ENCODE measurements around the gene PRSS50.

PRSS50 gene

GRCh38 chr3:46725621-46726314, 8.1 kb upstream of the PRSS50 start:
- DNase-seq (ENCODE audit: low read depth): no peak
- H3K4me3 ChIP-seq (ENCODE audit: low read depth, low read length): no peak overlapping the region
- TF ChIP-seq CTCF (IDR thresholded peaks at IDR 0.05; ENCODE audit: control insufficient read depth, extremely low read depth, insufficient read depth): no peak

DNA sequence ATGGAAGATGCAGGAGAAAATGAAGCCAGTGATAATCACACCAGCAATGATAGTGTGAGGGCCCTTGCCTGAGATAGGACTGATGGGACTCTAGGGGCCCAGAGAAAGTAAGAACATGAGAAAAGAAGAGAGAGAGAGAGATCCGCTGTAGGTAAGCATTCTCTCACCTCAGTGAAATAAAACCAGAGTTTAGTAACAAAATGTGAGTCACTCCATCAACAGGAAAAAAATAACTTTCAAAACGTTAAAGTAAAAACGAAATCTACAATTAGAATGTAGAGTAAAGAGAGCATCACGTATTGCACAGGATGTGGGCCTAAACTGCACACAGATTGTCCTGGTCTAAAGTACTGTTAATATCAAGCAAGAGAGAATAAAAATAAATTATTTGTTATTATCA, 6.8 kb upstream of the PRSS50 start:
- no peak for DNase-seq (ENCODE audit: low read depth)
- no peak for TF ChIP-seq CTCF (IDR thresholded peaks at IDR 0.05; ENCODE audit: control insufficient read depth, extremely low read depth, insufficient read depth)
- no peak overlapping the region for H3K4me3 ChIP-seq (ENCODE audit: low read depth, low read length)

DNA sequence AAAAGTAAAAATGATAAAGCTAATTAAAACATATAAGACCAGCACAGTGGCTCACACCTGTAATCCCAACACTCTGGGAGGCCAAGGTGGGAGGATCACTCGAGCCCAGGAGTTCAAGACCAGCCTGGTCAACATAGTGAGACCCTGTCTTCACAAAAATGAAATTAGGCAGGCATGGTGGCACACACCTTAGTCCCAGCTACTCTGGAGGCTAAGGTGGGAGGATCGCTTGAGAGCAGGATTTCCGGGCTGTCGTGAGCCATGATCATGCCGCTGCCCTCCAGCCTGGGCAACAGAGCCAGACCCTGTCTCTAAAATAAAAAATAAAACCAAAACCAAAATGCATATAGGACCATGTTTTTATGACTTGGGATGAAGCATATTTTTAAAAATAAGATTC, 4.8 kb upstream of the PRSS50 start:
- TF ChIP-seq CTCF (IDR thresholded peaks at IDR 0.05; ENCODE audit: control insufficient read depth, extremely low read depth, insufficient read depth): no peak
- no peak for DNase-seq (ENCODE audit: low read depth)
- no peak overlapping the region for H3K4me3 ChIP-seq (ENCODE audit: low read depth, low read length)

DNA sequence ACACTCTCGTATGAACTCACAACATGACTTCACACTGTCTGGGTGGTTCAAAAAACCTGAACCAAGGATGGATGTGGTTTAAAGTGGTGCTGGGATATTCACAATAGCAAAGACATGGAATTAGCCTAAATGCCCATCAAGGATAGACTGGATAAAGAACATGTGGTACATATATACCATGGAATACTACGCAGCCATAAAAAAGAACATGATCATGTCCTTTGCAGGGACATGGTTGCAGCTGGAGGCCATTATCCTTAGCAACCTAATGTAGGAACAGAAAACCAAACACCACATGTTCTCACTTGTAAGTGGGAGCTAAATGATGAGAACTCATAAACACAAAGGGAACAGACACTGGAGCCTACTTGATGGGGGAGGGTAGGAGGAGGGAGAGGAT, 3.3 kb upstream of the PRSS50 start:
- no peak overlapping the region for H3K4me3 ChIP-seq (ENCODE audit: low read depth, low read length)
- no peak for DNase-seq (ENCODE audit: low read depth)
- TF ChIP-seq CTCF (IDR thresholded peaks at IDR 0.05; ENCODE audit: control insufficient read depth, extremely low read depth, insufficient read depth): no peak

DNA sequence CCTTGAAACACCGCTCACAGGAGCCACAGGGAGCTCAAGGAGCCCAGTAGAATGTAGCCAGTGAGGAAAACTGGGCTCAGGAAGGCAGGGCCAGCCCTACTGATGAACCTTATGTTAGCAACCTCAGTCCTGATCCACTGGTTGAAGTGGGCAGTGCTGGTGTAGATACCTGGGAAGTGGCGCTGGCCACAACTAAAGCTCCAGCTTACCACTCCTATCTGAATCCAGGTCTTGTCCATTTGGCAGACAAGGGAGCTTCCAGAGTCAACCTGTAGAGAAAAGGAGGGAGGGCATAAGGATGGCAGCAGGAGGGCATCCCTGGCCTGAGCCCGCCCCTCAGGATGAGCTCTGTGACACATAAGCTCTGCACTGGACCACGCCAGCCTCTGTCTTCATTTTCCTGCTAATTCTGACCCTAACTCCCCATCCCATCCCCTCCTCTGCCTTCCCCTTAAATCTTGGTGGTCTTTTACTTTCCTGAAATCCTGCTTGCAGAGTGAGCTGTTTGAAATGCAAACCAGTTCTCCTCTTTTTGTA, 2.1 kb upstream of the PRSS50 start:
- no peak overlapping the region for H3K4me3 ChIP-seq (ENCODE audit: low read depth, low read length)
- no peak for TF ChIP-seq CTCF (IDR thresholded peaks at IDR 0.05; ENCODE audit: control insufficient read depth, extremely low read depth, insufficient read depth)
- DNase-seq (ENCODE audit: low read depth): no peak

DNA sequence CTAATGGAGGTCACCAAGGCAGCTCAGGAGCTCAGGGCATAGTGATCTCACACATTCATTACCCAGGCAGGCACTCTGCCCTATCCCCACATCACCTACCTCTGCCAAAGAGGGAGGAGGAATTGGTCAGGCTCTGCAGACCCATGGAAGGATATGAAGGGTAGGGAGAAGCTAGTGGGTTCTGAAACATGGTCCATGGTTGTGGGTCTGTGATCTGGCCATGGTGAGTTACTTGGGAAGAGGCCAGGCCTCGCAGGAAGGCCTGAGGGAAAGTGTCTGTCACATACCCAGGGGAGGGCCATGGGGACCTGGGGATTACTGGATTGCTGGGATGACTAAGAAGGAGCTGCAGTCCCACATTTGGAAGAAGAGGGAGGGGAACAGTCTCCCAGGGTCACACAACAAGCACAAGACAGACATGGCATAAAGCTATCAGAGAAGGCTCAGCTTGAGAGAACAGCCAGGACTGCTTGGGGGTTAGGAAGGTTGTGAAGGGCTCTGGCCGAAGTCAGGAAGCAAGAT, 1.4 kb upstream of the PRSS50 start:
- TF ChIP-seq CTCF (IDR thresholded peaks at IDR 0.05; ENCODE audit: control insufficient read depth, extremely low read depth, insufficient read depth): no peak
- no peak for DNase-seq (ENCODE audit: low read depth)
- no peak overlapping the region for H3K4me3 ChIP-seq (ENCODE audit: low read depth, low read length)
